ENCODE results near the gene PLPPR4. TPM values are rescaled to one million over a fixed set of nuclear protein-coding genes. Genes with fewer than 3 reads are reported as not detected.
"Not testable (repeated sequence)": the region's sequence is repeated elsewhere in the genome, so short reads cannot be mapped to it uniquely, and the experiment has no call there.

The PLPPR4 gene, protein sequence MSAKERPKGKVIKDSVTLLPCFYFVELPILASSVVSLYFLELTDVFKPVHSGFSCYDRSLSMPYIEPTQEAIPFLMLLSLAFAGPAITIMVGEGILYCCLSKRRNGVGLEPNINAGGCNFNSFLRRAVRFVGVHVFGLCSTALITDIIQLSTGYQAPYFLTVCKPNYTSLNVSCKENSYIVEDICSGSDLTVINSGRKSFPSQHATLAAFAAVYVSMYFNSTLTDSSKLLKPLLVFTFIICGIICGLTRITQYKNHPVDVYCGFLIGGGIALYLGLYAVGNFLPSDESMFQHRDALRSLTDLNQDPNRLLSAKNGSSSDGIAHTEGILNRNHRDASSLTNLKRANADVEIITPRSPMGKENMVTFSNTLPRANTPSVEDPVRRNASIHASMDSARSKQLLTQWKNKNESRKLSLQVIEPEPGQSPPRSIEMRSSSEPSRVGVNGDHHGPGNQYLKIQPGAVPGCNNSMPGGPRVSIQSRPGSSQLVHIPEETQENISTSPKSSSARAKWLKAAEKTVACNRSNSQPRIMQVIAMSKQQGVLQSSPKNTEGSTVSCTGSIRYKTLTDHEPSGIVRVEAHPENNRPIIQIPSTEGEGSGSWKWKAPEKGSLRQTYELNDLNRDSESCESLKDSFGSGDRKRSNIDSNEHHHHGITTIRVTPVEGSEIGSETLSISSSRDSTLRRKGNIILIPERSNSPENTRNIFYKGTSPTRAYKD
- polyA plus RNA-seq (ENCODE audit: insufficient read length in 4 of 4): 1 to 10 TPM; 1.3 to 1.7 (median 1.5) TPM

DNA sequence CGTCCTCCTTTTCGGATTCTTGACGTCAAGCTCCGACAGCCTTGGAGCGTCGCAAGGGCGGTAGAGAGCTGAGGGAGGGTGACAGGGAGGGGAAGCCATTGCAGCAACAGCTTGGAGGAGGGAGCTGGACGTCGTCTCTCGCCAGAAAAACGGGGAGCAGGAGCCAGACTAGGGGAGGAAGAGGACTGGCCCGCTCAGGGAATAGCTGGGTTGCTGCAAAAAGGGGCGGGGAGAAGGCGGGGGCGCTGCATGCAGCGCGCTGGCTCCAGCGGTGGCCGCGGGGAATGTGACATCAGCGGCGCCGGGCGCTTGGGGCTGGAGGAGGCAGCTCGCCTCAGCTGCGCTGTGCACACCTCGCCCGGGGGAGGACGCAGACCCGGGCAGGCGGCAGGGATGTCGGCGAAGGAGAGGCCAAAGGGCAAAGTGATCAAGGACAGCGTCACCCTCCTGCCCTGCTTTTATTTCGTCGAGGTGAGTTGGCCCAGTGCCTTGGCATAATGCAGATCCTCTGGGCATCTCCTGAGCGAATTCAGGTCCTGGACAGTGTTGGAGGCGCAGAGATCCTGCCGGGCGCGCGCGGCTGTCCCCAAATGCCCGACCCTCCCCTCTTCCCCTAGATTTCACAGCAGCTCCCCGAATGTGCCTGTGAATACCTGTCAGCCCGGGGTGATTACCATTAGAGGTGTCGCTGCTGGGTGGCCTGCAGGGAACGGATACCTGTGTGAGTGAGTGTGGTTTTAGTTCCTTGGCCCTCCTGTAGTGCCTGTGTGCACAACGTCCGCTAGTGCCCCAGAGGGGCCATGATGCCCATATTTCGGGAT, at the start of gene PLPPR4:
TSS of gene PLPPR4 (plus strand) at position 292 of the 821 bp plus-strand sequence. CDS start at position 394, 102 bp downstream.
- peak in 3 of 4 donors; percentile 20 to 32 (median 31) for DNase-seq (ENCODE audit: low read depth in 4 of 4, low spot score in 2 of 4)

DNA sequence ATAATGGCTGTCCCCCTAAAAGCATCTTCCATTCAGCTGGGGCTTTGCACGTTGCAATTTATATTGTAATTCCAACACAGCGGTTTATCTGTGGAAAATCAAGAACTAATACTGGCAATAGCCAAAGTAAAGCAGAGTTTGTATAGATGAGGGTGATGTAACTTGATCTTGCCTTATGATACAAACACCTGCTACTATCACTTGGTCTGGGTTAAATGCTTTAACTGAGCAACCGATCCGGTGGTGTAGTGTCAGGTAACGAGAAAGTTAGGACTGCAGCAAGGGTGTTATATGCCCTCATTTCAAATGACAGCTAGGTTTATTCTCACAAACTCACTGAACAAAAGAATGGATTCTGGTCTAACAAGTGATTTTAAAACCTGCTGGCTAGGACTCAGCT, 47.3 kb upstream of the PLPPR4 start:
- no peak for DNase-seq (ENCODE audit: low read depth in 4 of 4, low spot score in 2 of 4)

DNA sequence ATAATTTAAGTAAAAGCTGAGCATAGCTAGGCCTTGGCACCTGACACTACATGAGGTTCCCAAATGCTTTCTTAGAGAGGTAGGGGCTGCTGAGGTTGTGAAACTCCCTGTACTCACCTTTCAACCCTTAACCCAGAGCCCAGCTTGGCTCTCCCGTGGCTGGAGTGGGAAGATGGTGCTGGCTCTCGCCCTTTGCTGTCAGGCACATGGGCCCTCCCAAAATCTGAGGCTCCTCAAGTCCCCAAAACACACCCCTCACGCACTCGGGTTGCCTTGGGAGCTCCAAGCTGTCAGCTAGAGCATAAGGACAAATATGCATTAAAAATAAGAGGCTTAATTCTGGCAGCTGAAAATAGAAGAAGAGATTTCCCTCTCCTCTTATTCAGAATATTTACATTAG, 46.7 kb upstream of the PLPPR4 start:
- no peak for DNase-seq (ENCODE audit: low read depth in 4 of 4, low spot score in 2 of 4)

DNA sequence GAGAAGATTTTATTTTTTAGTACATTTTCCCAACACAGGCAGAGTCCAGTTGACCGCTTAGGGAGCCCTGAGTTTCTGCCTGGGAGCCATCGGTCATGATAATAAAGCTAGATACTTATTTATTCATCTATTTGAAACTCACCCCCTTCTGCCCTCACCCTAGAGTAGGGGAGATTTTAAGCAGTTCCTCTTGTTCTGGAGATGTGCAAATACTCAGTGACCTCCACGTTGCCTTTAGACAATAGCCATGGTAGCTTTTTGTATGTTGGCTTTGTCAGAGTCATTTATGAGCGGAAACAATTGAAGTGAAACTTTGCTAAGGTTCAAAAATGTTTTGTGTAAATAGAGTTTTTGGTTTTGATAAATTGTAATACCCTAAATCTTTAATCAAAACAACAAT, 45.7 kb upstream of the PLPPR4 start:
- DNase-seq (ENCODE audit: low read depth in 4 of 4, low spot score in 2 of 4): no peak

DNA sequence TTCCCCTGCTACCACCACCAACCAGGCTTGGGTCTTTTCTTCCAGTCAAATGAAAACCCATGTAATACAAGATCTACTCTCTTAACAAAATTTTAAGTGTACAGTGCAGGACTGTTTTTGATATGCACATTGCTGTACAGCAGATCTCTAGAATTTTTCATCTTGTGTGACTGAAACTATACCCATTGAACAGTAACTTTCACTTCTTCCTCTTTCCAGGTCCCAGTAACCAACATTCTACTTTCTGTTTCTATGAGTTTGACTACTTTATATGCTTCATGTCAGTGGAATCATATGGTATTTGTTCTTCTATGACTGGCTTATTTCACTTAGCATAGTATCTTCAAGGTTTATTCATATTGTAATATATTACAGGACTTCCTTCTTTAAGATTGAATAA, 45.3 kb upstream of the PLPPR4 start:
- no peak for DNase-seq (ENCODE audit: low read depth in 4 of 4, low spot score in 2 of 4)

DNA sequence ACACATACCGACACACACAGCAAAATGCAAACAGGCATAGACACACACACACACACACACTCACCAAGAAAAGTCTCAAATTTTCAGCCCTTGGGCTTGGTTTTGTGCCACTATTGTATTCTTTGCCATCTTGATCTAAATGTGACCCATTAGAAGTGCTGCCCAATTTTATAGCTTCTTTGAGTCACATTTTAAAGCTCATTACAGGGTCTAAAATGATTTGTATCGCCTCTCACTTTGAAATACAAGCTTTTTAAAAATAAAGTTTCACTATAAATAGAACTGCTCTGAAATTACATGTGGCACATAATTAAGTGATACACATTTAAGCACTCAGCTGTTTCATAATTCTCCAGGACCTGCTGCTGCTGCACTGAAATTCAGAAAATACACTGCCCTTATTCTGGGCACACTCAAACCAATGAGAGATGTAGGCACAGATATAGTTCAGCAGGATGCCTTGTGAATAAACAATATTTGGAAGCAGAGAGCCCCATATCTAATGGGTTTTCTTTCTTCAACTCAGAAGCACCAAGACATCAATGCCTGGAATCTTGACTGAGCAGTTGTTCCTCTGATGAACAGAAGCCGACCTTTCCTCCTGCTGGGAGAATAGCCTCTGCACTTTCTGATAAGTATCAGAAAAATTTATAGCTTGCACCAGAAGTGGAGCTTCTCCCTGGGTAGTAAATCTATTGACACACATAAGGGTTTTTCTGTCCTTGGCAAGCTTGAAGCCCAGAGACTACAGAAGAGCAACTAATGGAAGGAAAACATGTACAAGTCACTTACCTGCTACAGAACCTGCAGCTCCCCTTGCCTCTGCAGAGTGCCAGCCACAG, 37.0 kb upstream of the PLPPR4 start:
- no peak for DNase-seq (ENCODE audit: low read depth in 4 of 4, low spot score in 2 of 4)

DNA sequence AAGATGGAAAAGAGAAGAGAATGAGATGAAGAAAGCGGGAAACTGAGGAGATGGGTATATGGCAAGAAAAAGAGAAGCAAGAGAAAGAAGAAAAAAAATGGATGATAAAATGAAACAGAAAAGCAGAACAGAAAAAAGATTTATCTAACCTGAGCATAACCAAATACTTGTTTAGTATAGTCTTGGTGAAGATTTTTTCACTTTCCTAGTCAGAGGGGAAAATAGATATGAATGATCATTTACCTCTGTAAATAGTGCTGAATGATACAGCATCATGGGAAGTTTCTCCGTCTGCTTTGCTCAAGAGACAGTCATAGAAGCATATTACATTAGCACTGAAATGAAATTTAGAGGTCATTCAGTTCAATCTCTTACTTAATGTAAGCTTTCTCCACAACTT, 36.1 kb upstream of the PLPPR4 start:
- no peak for DNase-seq (ENCODE audit: low read depth in 4 of 4, low spot score in 2 of 4)

DNA sequence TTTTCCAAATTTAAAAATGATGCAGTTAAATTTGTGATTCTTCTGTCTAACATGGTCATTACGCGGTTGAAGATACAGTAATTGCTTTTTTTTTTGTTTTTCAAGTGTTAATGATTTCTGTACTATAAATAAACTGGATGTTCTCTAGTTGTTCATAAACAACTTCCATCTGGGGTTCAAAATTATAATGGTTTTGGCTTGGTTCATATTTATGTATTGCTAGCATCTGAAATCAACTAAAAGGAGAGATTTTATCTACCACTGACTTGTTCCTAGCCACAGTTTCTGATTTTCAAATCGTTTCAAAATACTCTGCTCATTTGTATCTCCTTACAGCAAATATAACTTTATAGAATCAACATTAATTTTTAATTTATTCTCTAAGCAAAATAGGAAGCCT, 35.2 kb upstream of the PLPPR4 start:
- DNase-seq (ENCODE audit: low read depth in 4 of 4, low spot score in 2 of 4): no peak

DNA sequence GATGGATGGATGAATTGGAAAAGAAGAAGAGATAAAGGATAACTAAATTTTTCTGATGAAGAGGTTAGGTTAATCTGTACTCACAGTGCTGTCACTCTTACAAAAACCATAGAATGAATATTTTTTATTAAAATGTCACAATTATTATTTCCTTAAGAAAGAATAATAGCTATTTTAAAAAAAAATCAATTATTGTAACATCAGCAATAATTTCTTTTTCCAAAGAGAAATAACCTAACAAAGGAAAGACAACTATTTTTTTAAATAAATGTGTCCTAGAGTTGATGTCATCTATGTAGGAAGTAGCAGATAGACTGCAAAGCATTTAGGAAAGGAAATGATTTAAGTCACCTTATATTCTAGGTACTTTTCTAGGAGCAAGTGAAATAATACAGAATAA, 33.6 kb upstream of the PLPPR4 start:
- DNase-seq (ENCODE audit: low read depth in 4 of 4, low spot score in 2 of 4): no peak

DNA sequence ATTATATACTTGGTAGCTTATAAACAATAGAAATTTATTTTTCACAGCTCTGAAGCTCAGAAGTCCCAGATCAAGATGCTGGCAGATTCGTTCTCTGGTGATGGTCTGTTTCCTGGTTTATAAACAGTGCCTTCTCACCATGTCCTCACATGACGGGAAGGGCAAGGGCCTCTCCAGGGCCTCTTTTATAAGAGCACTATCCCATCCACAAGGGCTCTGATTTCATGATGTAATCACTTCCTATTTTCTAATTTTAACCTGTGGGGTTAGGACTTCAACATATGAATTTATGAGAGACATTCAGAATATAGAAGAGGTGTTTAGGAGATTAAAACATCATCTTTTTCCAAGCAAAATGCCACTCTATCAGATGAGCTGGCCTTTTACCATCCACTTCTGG, 32.1 kb upstream of the PLPPR4 start:
- DNase-seq (ENCODE audit: low read depth in 4 of 4, low spot score in 2 of 4): no peak

DNA sequence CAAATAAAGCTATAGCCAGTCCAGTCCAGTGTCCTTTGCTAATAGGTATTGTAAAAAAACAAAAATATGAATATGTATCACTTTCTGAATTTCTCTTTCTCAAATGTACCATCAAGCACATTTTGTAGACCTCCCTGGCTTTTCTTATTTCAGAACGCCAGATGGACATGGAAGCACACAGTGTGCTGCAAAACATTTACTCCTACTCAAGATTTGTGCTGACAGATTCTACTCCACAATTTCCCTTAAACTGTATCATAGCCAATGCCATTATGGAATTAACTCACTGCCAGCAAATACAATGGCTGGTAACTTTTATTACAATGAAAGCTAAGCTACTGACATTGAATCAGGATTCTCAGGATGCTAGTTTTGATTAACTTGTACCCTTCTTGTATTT, 30.8 kb upstream of the PLPPR4 start:
- DNase-seq (ENCODE audit: low read depth in 4 of 4, low spot score in 2 of 4): no peak

DNA sequence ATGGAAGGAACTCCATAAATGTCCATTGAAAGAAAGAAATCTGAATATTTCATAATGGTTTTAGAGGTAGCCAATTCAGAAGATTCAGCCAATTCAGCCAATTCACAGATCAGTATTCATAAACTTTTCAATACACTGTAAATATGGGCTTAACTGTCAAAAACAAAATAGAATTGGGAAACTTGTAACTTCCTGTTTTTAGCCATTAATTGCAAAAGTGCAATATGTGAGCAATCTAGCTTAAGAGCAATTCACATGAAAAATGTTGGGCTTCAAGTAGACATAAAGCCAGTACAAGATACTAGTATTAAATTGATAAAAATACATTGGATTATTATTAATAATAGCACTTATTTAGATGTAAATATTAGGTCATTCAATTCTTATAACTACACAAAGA, 27.5 kb upstream of the PLPPR4 start:
- no peak for DNase-seq (ENCODE audit: low read depth in 4 of 4, low spot score in 2 of 4)

DNA sequence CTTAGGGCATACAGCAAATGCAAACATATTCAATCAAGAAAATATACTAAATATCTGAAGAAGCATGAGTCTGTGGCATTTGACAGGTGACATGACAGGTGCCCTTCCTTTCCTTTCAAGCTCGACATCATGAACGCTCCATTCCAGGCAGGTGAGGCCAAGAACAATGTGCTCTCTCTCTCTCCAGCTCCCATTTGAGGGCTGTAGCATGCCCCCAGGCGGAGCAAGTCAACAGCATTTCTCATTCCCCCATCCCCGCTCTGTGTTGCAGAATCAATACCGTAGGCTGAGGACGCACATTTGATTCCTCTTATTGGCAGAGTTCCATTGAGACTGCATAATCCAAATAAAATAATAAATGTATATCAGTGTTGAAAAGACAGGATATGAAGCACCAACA, 24.6 kb upstream of the PLPPR4 start:
- DNase-seq (ENCODE audit: low read depth in 4 of 4, low spot score in 2 of 4): no peak

DNA sequence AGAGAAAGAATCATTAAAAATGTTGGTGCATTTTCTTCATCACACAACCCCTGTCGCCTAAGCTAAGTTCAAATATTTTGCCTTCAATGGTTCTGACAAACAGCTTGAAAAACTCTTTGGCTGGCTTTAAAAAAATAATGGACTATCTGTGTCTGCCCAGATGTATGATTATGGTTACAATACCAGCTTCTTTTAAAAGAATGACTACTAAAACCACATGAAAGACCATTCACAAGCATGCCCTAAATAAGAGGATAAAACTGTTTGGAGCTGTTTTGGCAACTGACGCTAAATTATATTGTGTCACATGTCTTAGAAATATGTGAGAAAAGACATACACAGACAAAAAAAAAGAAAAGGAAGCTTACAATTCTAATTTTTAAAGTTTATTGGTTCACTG, 23.7 kb upstream of the PLPPR4 start:
- DNase-seq (ENCODE audit: low read depth in 4 of 4, low spot score in 2 of 4): no peak

DNA sequence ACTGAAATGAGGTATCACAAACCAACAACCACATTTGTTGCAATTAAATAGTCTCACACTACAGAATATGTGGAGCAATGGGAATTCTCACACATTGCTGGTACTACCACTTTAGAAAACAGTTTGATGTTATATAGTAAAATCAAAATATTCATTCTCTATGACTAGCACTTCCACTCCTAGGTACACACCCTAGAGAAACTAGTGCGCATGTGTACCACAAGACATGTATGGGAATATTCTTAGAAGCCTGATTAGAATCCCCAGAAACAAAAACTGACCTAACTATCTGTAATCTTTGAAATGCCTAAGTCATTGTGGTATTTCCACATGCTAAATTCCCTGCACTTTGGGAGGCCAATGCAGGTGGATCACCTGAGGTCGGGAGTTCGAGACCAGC, 18.1 kb upstream of the PLPPR4 start:
- no peak for DNase-seq (ENCODE audit: low read depth in 4 of 4, low spot score in 2 of 4)

DNA sequence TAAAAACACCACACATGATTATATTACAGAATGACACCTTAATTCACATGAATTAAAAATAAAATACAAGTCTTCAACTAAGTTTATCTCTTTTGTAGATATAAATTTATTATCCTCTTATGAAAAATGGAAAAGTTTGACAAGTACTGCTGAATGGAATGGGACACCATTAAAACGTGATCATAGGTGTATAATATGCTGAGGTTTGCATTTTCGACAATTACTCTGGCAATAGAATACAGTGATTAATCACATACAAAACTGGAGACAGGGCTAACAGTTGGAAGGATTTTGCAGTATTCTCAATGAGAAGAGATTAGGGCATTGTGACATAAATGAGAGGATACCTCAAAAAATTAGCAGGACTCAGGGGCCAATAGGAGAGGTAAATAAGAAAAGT, 17.1 kb upstream of the PLPPR4 start:
- no peak for DNase-seq (ENCODE audit: low read depth in 4 of 4, low spot score in 2 of 4)

DNA sequence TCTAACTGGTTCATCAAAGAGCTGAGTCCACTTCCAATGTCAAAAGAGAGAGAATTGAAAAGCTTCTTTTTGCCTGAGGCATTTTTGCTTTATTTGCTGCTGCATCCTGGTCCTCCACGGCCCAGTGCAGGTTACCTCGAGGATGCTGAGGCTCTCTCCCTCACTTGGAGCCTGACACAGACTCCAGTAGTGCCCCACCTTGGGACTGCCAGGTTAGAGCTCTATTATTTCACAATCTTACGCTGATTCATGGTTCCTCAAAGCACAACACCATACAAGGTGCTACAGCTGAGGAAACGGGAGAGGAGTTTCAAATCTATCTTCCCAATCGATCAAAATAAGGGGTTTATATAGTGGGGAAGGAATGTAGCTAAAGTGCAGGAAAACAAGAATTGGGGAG, 13.6 kb upstream of the PLPPR4 start:
- no peak for DNase-seq (ENCODE audit: low read depth in 4 of 4, low spot score in 2 of 4)

DNA sequence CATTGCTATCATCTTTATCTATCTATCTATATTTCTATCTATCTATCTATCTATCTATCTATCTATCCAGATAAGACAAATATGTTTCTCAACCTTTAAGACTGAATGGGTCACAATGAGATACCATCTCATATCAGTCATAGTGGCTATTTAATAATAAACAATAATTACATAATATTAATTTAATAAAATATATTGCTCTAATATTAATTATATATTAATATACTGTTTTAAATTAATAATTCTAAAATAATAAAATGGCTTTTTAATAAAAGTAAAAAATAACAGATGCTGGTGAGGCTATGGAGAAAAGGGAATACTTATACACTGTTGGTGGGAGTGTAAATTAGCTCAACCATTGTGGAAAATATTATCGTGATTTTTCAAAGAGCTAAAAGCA, 13.0 kb upstream of the PLPPR4 start:
- DNase-seq (ENCODE audit: low read depth in 4 of 4, low spot score in 2 of 4): no peak

DNA sequence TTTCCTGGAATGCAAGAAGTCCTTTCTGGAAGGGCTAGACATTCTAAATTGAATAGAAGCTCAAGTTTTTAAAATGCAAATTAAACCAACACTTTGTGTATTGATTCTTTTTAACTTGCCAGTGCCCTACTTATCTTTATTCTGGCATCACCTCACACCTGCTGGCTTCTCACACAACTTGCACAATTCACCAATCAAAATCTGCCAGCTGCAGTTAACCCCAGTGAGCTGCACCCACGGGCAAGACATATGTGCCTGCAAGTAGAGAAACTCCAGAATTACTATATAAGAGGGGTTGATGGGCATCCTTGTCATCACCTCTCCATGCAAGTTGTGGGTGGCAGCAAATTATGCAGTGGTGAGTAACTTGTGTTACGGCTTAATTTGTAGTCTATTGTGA, 11.7 kb upstream of the PLPPR4 start:
- DNase-seq (ENCODE audit: low read depth in 4 of 4, low spot score in 2 of 4): no peak

DNA sequence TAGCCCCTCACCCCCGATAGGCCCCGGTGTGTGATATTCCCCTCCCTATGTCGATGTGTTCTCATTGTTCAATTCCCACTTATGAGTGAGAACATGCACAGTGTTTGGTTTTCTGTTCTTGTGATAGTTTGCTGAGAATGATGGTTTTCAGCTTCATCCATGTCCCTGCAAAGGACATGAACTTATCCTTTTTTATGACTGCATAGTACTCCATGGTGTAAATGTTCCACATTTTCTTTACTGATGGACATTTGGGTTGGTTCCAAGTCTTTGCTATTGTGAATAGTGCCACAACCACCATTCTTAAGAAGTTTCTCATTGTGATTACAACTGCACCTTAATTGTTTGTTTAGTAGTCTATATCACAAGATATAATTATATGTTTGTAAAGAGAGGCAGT, 3.9 kb upstream of the PLPPR4 start:
- not testable (repeated sequence) for DNase-seq (ENCODE audit: low read depth in 4 of 4, low spot score in 2 of 4)
